Measurements from ENCODE around the gene SEPSECS. TPM values are rescaled to one million over a fixed set of nuclear protein-coding genes. Genes with fewer than 3 reads are reported as not detected.

SEPSECS gene
- total RNA-seq, 3 donors from 2014 or later = 13.4 to 26.2 (median 13.6) TPM

- H3K4me1 ChIP-seq (ENCODE audit: low read depth) = no peaks in the 10 kb centered on the region
- intact Hi-C loops (cut with DNase I, micrococcal nuclease) = no loop called here
- H3K4me3 ChIP-seq = no peak overlapping the region
- no peak for TF ChIP-seq CTCF (IDR thresholded peaks at IDR 0.05)
- H3K9me3 ChIP-seq = no peaks in the 10 kb centered on the region
- DNase-seq (no peak), ATAC-seq (no peak)
- H3K36me3 ChIP-seq (ENCODE audit: low read depth) = no peaks in the 10 kb centered on the region
Measured at GRCh38 chr4:25076625-25077398, 83.4 kb downstream of the SEPSECS start.

GRCh38 chr4:25075851-25076250 lies 84.4 kb downstream of the SEPSECS start:
- Histone ChIP-seq H3K36me3 (ENCODE audit: low read depth) (no peaks in the 10 kb centered on the region), H3K4me1 (ENCODE audit: low read depth) (no peaks in the 10 kb centered on the region), H3K4me3 (no peak overlapping the region), H3K9me3 (no peaks in the 10 kb centered on the region)
- no peak for DNase-seq
- no peak for TF ChIP-seq CTCF (IDR thresholded peaks at IDR 0.05)
- no peak for ATAC-seq
- intact Hi-C loops (cut with DNase I, micrococcal nuclease) = no loop called here

- Histone ChIP-seq H3K36me3 (ENCODE audit: low read depth) (no peaks in the 10 kb centered on the region), H3K4me3 (no peak overlapping the region), H3K9me3 (no peaks in the 10 kb centered on the region), H3K4me1 (ENCODE audit: low read depth) (no peaks in the 10 kb centered on the region)
- intact Hi-C loops (cut with DNase I, micrococcal nuclease) = no loop called here
- DNase-seq = no peak
- ATAC-seq = no peak
- TF ChIP-seq CTCF (IDR thresholded peaks at IDR 0.05) = no peak
Measured at GRCh38 chr4:25075129-25075528, 85.1 kb downstream of the SEPSECS start.

GRCh38 chr4:25070545-25070944 lies 89.7 kb downstream of the SEPSECS start:
- H3K9me3 ChIP-seq = no peaks in the 10 kb centered on the region
- no peaks in the 10 kb centered on the region for H3K4me1 ChIP-seq (ENCODE audit: low read depth)
- intact Hi-C loops (cut with DNase I, micrococcal nuclease) = no loop called here
- DNase-seq = no peak
- no peak for TF ChIP-seq CTCF (IDR thresholded peaks at IDR 0.05)
- no peak for ATAC-seq
- no peaks in the 10 kb centered on the region for H3K36me3 ChIP-seq (ENCODE audit: low read depth)
- no peak overlapping the region for H3K4me3 ChIP-seq

Other genes with a start within 250 kb of the SEPSECS start
- 10 to 100 TPM; 14.1 to 23.7 (median 14.2) TPM for gene CCDC149, start 247.4 kb downstream of the SEPSECS start, total RNA-seq
- gene LGI2, start 129.5 kb downstream of the SEPSECS start, total RNA-seq = 1 to 10 TPM in 1 of 3 donors, under 1 TPM in 2; 0.43 to 2.5 (median 0.53) TPM
- gene PI4K2B, start 73.6 kb upstream of the SEPSECS start, total RNA-seq = 10 to 100 TPM; 14.3 to 25.9 (median 17.8) TPM
- gene ZCCHC4, start 152.3 kb upstream of the SEPSECS start, total RNA-seq = 10 to 100 TPM in 1 of 3 donors, 1 to 10 TPM in 2; 6.0 to 12.6 (median 9.2) TPM
- gene ANAPC4, start 216.8 kb upstream of the SEPSECS start, total RNA-seq = 10 to 100 TPM; 29.6 to 32.9 (median 32.4) TPM